K562 (cell line): ENCODE measurements around the gene SMG9. TPM values are rescaled to one million over a fixed set of nuclear protein-coding genes. Genes with fewer than 3 reads are reported as not detected.

ENCODE experiments used
- ATAC-seq: fragments of 200-7000 bp; cut with Tn5 transposase; 3 replicates; pipeline ENCODE4 v1.9.1; 2020; ENCODE audit warnings: moderate library complexity
- BruUV-seq: library from RNA; stranded (reverse); fragments of 400-500 nt; replicated peaks from 2 replicates; lab custom pipeline; 2021; lab: Mats Ljungman, UMichigan
- CTCF ChIA-PET: fragments of 300-600 bp; formaldehyde crosslinking; extraction: SDS; loops from one replicate; lab custom pipeline; 2021; ENCODE audit warnings: low intra/inter-chr PET ratio; lab: Yijun Ruan, JAX
- POLR2A ChIA-PET: fragments of 300-600, 350-650 bp; sonication (Branson Sonifier 250); formaldehyde crosslinking; extraction: SDS; loops from one replicate; lab custom pipeline; 2021; ENCODE audit warnings: antibody characterized with exemption, inconsistent platforms; lab: Yijun Ruan, JAX
- DNase-seq, 4 experiments: peaks; one replicate each; pipeline versions ENCODE4 v3.0.0 to v3.0.0-alpha.2; 2011 to 2018; ENCODE audit warnings: low spot score in 3 of 4, mixed read lengths in 3 of 4; ENCODE audit errors: extremely low read depth in 1 of 4
- FAIRE-seq: peaks from 2 replicates; lab custom pipeline; 2011; peaks lifted over from hg19 to GRCh38; lab: Jason Lieb, UNC
- H2AFZ ChIP-seq: 2 replicates; pipeline ENCODE4 v1.6.0; 2011; ENCODE audit warnings: low read depth, low read length, control low read depth, inconsistent platforms
- H3K27ac ChIP-seq: fragments of 200-600 bp; 3 replicates; pipeline ENCODE4 v1.8.0; 2011; ENCODE audit warnings: low read depth, mild to moderate bottlenecking, control low read depth, inconsistent platforms, low read length, moderate library complexity, mixed read lengths; ENCODE audit errors: extremely low read depth
- H3K27me3 ChIP-seq, 2 experiments: fragments of 300-600 bp in 1 of 2; 2 replicates in 1 of 2; 3 replicates in 1 of 2; pipeline versions ENCODE4 v1.6.0 to v1.8.0; 2011; ENCODE audit warnings: inconsistent platforms in 2 of 2, low read length in 2 of 2, mild to moderate bottlenecking in 1 of 2, mixed read lengths in 1 of 2, moderate library complexity in 1 of 2; ENCODE audit not compliant: control insufficient read depth in 2 of 2, insufficient read depth in 2 of 2
- H3K36me3 ChIP-seq: fragments of 300-600 bp; 3 replicates; pipeline ENCODE4 v1.8.0; 2011; ENCODE audit warnings: mild to moderate bottlenecking, low read length, inconsistent platforms; ENCODE audit not compliant: control insufficient read depth, insufficient read depth
- H3K4me1 ChIP-seq, 2 experiments: fragments of 200-600 bp in 1 of 2; replicated peaks in 1 of 2; 2 replicates in 1 of 2; 3 replicates in 1 of 2; pipeline versions ENCODE4 v1.5.1 to v1.8.0; 2011; ENCODE audit warnings: inconsistent platforms in 2 of 2, low read length in 2 of 2, mild to moderate bottlenecking in 1 of 2, mixed read lengths in 1 of 2, moderate library complexity in 1 of 2; ENCODE audit not compliant: control insufficient read depth in 2 of 2, insufficient read depth in 2 of 2
- H3K4me2 ChIP-seq: 2 replicates; pipeline ENCODE4 v1.6.1; 2011; ENCODE audit warnings: low read length, control low read depth, inconsistent platforms, mixed read lengths; ENCODE audit not compliant: insufficient read depth
- H3K4me3 ChIP-seq: fragments of 200-600 bp; sonication (generic), shearing (Covaris generic); 2 replicates; pipeline ENCODE4 v1.5.1; 2016; ENCODE audit warnings: control low read depth, inconsistent platforms
- H3K79me2 ChIP-seq: fragments of 200-600 bp; 3 replicates; pipeline ENCODE4 v1.8.0; 2011; ENCODE audit warnings: low read length, inconsistent platforms; ENCODE audit not compliant: control insufficient read depth, insufficient read depth
- H3K9ac ChIP-seq, 2 experiments: 2 replicates each; pipeline versions ENCODE4 v1.6.0 to v1.6.1; 2011; ENCODE audit warnings: low read depth in 2 of 2, low read length in 2 of 2, control low read depth in 1 of 2, inconsistent platforms in 1 of 2, mild to moderate bottlenecking in 1 of 2, mixed read lengths in 1 of 2; ENCODE audit not compliant: insufficient read depth in 1 of 2
- H3K9me1 ChIP-seq: one replicate; pipeline ENCODE4 v1.6.0; 2011; ENCODE audit warnings: inconsistent platforms, mild to moderate bottlenecking, low read length, moderate library complexity; ENCODE audit not compliant: control insufficient read depth, insufficient read depth
- H3K9me3 ChIP-seq: replicated peaks from 2 replicates; pipeline ENCODE4 v1.5.1; 2011; ENCODE audit warnings: low read depth, low read length, inconsistent platforms; ENCODE audit not compliant: control insufficient read depth, insufficient read depth
- H4K20me1 ChIP-seq: replicated peaks from 2 replicates; pipeline ENCODE4 v1.6.1; 2011; ENCODE audit warnings: low read length, inconsistent platforms, mixed read lengths; ENCODE audit not compliant: control insufficient read depth, insufficient read depth
- BRD4 ChIP-seq: fragments of 200-600 bp; sonication (generic); IDR thresholded peaks from 2 replicates; pipeline ENCODE4 v1.6.1; 2017; ENCODE audit warnings: inconsistent platforms
- CBFA2T3 ChIP-seq: fragments of 450-650 bp; IDR thresholded peaks from 2 replicates; pipeline ENCODE4 v1.6.1; 2017
- CREB3 ChIP-seq: fragments of 450-650 bp; conservative IDR thresholded peaks from 2 replicates; pipeline ENCODE4 v1.6.1; 2016; ENCODE audit warnings: missing genetic modification characterization, low read depth, mild to moderate bottlenecking, missing compliant biosample characterization, moderate library complexity
- DPF2 ChIP-seq: fragments of 450-650 bp; IDR thresholded peaks from 2 replicates; pipeline ENCODE4 v1.6.1; 2016
- NKRF ChIP-seq: fragments of 450-650 bp; IDR thresholded peaks from 2 replicates; pipeline ENCODE4 v1.6.1; 2016; ENCODE audit warnings: borderline replicate concordance
- PHF21A ChIP-seq: fragments of 450-650 bp; IDR thresholded peaks from 2 replicates; pipeline ENCODE4 v1.6.1; 2017; ENCODE audit warnings: low read depth, borderline replicate concordance
- SAP30 ChIP-seq: fragments of 200-600 bp; sonication (generic); IDR thresholded peaks from 2 replicates; pipeline ENCODE4 v1.6.1; 2012; ENCODE audit warnings: borderline replicate concordance, low read depth, mild to moderate bottlenecking, moderate library complexity, low read length, control low read depth, inconsistent platforms; ENCODE audit not compliant: insufficient read depth, poor library complexity, severe bottlenecking
- SIN3A ChIP-seq, 2 experiments: fragments of 150-350 bp in 1 of 2; IDR thresholded peaks; 2 replicates each; pipeline ENCODE4 v1.6.1; 2011 to 2016; ENCODE audit warnings: borderline replicate concordance in 2 of 2, low read depth in 2 of 2, low read length in 2 of 2, mild to moderate bottlenecking in 2 of 2, moderate library complexity in 2 of 2; ENCODE audit not compliant: control insufficient read depth in 1 of 2
- ZBTB11 ChIP-seq, 3 experiments: fragments of 200-800 bp in 1 of 3; fragments of 250-450 bp in 1 of 3; fragments of 450-650 bp in 1 of 3; sonication (Bioruptor Pico) in 1 of 3; sonication (Bioruptor generic) in 1 of 3; formaldehyde crosslinking in 1 of 3; IDR thresholded peaks; 2 replicates each; pipeline versions ENCODE4 v1.6.1 to v1.8.0; 2016 to 2022; ENCODE audit warnings: mild to moderate bottlenecking in 2 of 3, missing genetic modification characterization in 2 of 3, missing compliant biosample characterization in 1 of 3, moderate library complexity in 1 of 3
- ZNF12 ChIP-seq: sonication (generic); formaldehyde crosslinking; IDR thresholded peaks from 2 replicates; pipeline ENCODE4 v1.4.0; 2020; ENCODE audit warnings: mild to moderate bottlenecking, missing genetic modification reagents
- ZNF239 ChIP-seq: fragments of 250-450 bp; sonication (Bioruptor Pico); IDR thresholded peaks from 2 replicates; pipeline ENCODE4 v1.4.0; 2020; ENCODE audit warnings: mild to moderate bottlenecking
- ZNF507 ChIP-seq: conservative IDR thresholded peaks from 2 replicates; pipeline ENCODE4 v1.6.1; 2017; ENCODE audit warnings: missing genetic modification characterization, missing compliant biosample characterization
- ZNF561 ChIP-seq: fragments of 450-650 bp; formaldehyde crosslinking; conservative IDR thresholded peaks from 2 replicates; pipeline ENCODE4 v1.4.0; 2020; ENCODE audit warnings: mild to moderate bottlenecking, moderate library complexity
- WGBS: fragments of 100-300 bp; shearing (Covaris generic); methylation state at CpG from one replicate; pipeline ENCODE4 v1.1.6; 2016; ENCODE audit warnings: low coverage, mixed read lengths; ENCODE audit not compliant: insufficient coverage; ENCODE audit errors: missing lambda C conversion rate; 5-methylcytosine and 5-hydroxymethylcytosine counted together
- in situ Hi-C: fragments of 300-500 bp; cut with MboI; formaldehyde crosslinking; loops from 4 replicates; pipeline ENCODE4 v1.15.0; 2018; ENCODE audit warnings: inconsistent platforms, mixed read lengths
- intact Hi-C: fragments of 100-400 bp; cut with micrococcal nuclease; formaldehyde crosslinking; loops from 2 replicates; pipeline ENCODE4 v1.14.2; 2022
- polyA plus RNA-seq, 8 experiments: library from polyadenylated mRNA; depleted of rRNA in 4 of 8; stranded (reverse) in 5 of 8; unstranded in 3 of 8; fragments of >200 nt; fragmentation: Nextera tagmentation in 2 of 8; fragmentation: Illumina TruSeq in 1 of 8; extraction: Ambion mirVana in 2 of 8; extraction: Trizol in 1 of 8; gene quantifications; 2 replicates each; pipeline versions ENCODE4 v1.2.1 to v1.2.3, GENCODE V29; 2011 to 2014; ENCODE audit warnings: inconsistent platforms in 1 of 8, missing spikeins in 1 of 8
- total RNA-seq, 7 experiments: library from RNA; depleted of rRNA in 6 of 7; stranded (reverse); fragments of >200 nt in 6 of 7; fragmentation: Illumina TruSeq in 2 of 7; extraction: Trizol in 2 of 7; gene quantifications; 2 replicates each; pipeline versions ENCODE4 v1.2.1 to v1.2.3, GENCODE V29; 2011 to 2021; ENCODE audit warnings: low replicate concordance in 1 of 7

Gene SMG9
- total and polyA plus RNA-seq, 9 of the 15 experiments (the other 6 are each of a cell fraction or from before 2014, with no cell fraction given) = 1.7 to 79.7 (median 40.2) TPM

- peak; percentile 48; the same call in 1 of the 2 replicates for TF ChIP-seq NKRF
These were observed 567 bp upstream of the SMG9 start (continued) for GRCh38 chr19:43755256-43755801.

GRCh38 chr19:43754253-43754502, 584 bp downstream of the SMG9 start:
- TSS peak; percentile 78 for BruUV-seq
- CTCF ChIA-PET = interaction anchor here (1.6 kb wide), 1 partner anchor 32 kb away, joined by 3 read pairs; no protein-coding TSS in a partner anchor
- TF ChIP-seq ZNF239 (CRISPR knock-in tag) = no peak
- TF ChIP-seq SAP30 = peak; percentile 34
- no peak for TF ChIP-seq CBFA2T3
- no peak for TF ChIP-seq ZNF507 (tag)
- TF ChIP-seq ZBTB11 (CRISPR knock-in tag; IDR thresholded peaks at IDR 0.05) = 0 out of 6 replicates have a peak, but pooled peaks of 1 of the 3 experiments have one; percentile 48
- no peak for TF ChIP-seq ZNF561 (CRISPR knock-in tag)
- TF ChIP-seq DPF2 = 0 out of 2 replicates have a peak, but pooled peaks have one; percentile 19
- TF ChIP-seq ZNF12 (CRISPR knock-in tag) = 0 out of 2 replicates have a peak, but pooled peaks have one; percentile 57
- 0 out of 4 replicates have a peak, but pooled peaks of 1 of the 2 experiments have one; percentile 39 for TF ChIP-seq SIN3A (IDR thresholded peaks at IDR 0.05; ENCODE audit: borderline replicate concordance in 2 of 2, control insufficient read depth in 1 of 2, low read depth in 2 of 2, low read length in 2 of 2)
- TF ChIP-seq CREB3 (tag) = no peak
- TF ChIP-seq PHF21A = peak; percentile 50; the same call in 1 of the 2 replicates
- 0 out of 2 replicates have a peak, but pooled peaks have one; percentile 23 for TF ChIP-seq BRD4

More at GRCh38 chr19:43754253-43754502, 584 bp downstream of the SMG9 start:
- H3K36me3 ChIP-seq = peaks cover 42% of the 10 kb centered on the region
- H4K20me1 ChIP-seq = no peaks in the 10 kb centered on the region
- intact Hi-C loops = no loop called here
- H3K9me3 ChIP-seq = no peaks in the 10 kb centered on the region
- FAIRE-seq (no peak), ATAC-seq (no peak), DNase-seq (no peak)
- no peaks in the 10 kb centered on the region for H3K27me3 ChIP-seq
- in situ Hi-C loops = no loop called here
- peaks cover 36 to 37% of the 10 kb centered on the region in 2 experiments for H3K4me1 ChIP-seq
- peak overlapping the region; percentile 77 for H2AFZ ChIP-seq
- peaks cover 54% of the 10 kb centered on the region for H3K79me2 ChIP-seq
- peak overlapping the region; percentile 99 to 100 for H3K9ac ChIP-seq
- peak overlapping the region; percentile 93 for H3K4me2 ChIP-seq
- no peaks in the 10 kb centered on the region for H3K9me1 ChIP-seq
- 2% methylated on average over 11 of the region's 11 CpGs for WGBS
- POLR2A ChIA-PET = interaction anchor here (0.6 to 8.6 kb wide), 7 partner anchors 8 to 43 kb away, joined by 3 to 71 read pairs (median 5); no protein-coding TSS in a partner anchor
- peak overlapping the region; percentile 100 for H3K27ac ChIP-seq
- H3K4me3 ChIP-seq = peak overlapping the region; percentile 70
